Glutamatergic neuron (in vitro differentiated cells): ENCODE data around the gene CILP. TPM values are rescaled to one million over a fixed set of nuclear protein-coding genes. Genes with fewer than 3 reads are reported as not detected.

ENCODE experiments used
- DNase-seq: peaks from one replicate; pipeline ENCODE4 v3.0.0; 2022
- H3K27ac Mint-ChIP-seq: one replicate; pipeline ENCODE4 v1.8.0; 2020; ENCODE audit warnings: mild to moderate bottlenecking, mixed read lengths, inconsistent platforms; ENCODE audit not compliant: unreplicated experiment
- H3K27me3 Mint-ChIP-seq: one replicate; pipeline ENCODE4 v1.8.0; 2020; ENCODE audit warnings: mild to moderate bottlenecking, moderate library complexity, mixed read lengths, inconsistent platforms; ENCODE audit not compliant: unreplicated experiment
- H3K36me3 Mint-ChIP-seq: one replicate; pipeline ENCODE4 v1.8.0; 2020; ENCODE audit warnings: mild to moderate bottlenecking, mixed read lengths, inconsistent platforms; ENCODE audit not compliant: unreplicated experiment
- H3K4me1 Mint-ChIP-seq: one replicate; pipeline ENCODE4 v1.8.0; 2020; ENCODE audit warnings: mild to moderate bottlenecking, low read depth, mixed read lengths, inconsistent platforms; ENCODE audit not compliant: unreplicated experiment
- H3K4me3 Mint-ChIP-seq: one replicate; pipeline ENCODE4 v1.8.0; 2020; ENCODE audit warnings: mild to moderate bottlenecking, mixed read lengths, inconsistent platforms; ENCODE audit not compliant: unreplicated experiment
- H3K9me3 Mint-ChIP-seq: one replicate; pipeline ENCODE4 v1.8.0; 2020; ENCODE audit warnings: mild to moderate bottlenecking, moderate library complexity, mixed read lengths, inconsistent platforms; ENCODE audit not compliant: unreplicated experiment
- CTCF ChIP-seq: fragments of 200-600 bp; sonication (generic); IDR thresholded peaks from one replicate; pipeline ENCODE4 v1.5.0; 2021; ENCODE audit not compliant: partially characterized antibody, unreplicated experiment
- total RNA-seq: library from RNA; stranded (reverse); fragmentation: NEBNext Ultra II Directional; extraction: Animal tissue kit (Norgen Biotek cat#: 25700); gene quantifications from one replicate; pipeline ENCODE4 v1.2.1, GENCODE V29; 2021; ENCODE audit not compliant: unreplicated experiment

CILP gene
- total RNA-seq, 1 donor from 2014 or later = 0.12 TPM

GRCh38 chr15:65180167-65180566 lies 31.1 kb downstream of the CILP start:
- peaks cover 3% of the 10 kb centered on the region for H3K9me3 Mint-ChIP-seq
- H3K27ac Mint-ChIP-seq = no peak overlapping the region
- DNase-seq = no peak
- no peaks in the 10 kb centered on the region for H3K36me3 Mint-ChIP-seq
- H3K4me3 Mint-ChIP-seq = no peak overlapping the region
- H3K27me3 Mint-ChIP-seq = peaks cover 2% of the 10 kb centered on the region
- no peak for TF ChIP-seq CTCF
- H3K4me1 Mint-ChIP-seq = peaks cover 3% of the 10 kb centered on the region

GRCh38 chr15:65177901-65178300 lies 33.4 kb downstream of the CILP start:
- no peaks in the 10 kb centered on the region for H3K36me3 Mint-ChIP-seq

GRCh38 chr15:65176056-65176455 lies 35.2 kb downstream of the CILP start:
- H3K4me1 Mint-ChIP-seq = no peaks in the 10 kb centered on the region
- no peaks in the 10 kb centered on the region for H3K36me3 Mint-ChIP-seq
- no peak overlapping the region for H3K4me3 Mint-ChIP-seq
- no peaks in the 10 kb centered on the region for H3K9me3 Mint-ChIP-seq
- no peak for DNase-seq
- no peak for TF ChIP-seq CTCF
- H3K27ac Mint-ChIP-seq = no peak overlapping the region
- no peaks in the 10 kb centered on the region for H3K27me3 Mint-ChIP-seq

More at GRCh38 chr15:65177901-65178300, 33.4 kb downstream of the CILP start:
- DNase-seq = no peak
- Mint-ChIP-seq H3K4me1 (no peaks in the 10 kb centered on the region), H3K9me3 (no peaks in the 10 kb centered on the region), H3K27ac (no peak overlapping the region), H3K4me3 (no peak overlapping the region), H3K27me3 (no peaks in the 10 kb centered on the region)
- no peak for TF ChIP-seq CTCF

GRCh38 chr15:65175511-65175910 lies 35.8 kb downstream of the CILP start:
- Mint-ChIP-seq H3K36me3 (no peaks in the 10 kb centered on the region), H3K27me3 (no peaks in the 10 kb centered on the region), H3K4me1 (no peaks in the 10 kb centered on the region), H3K9me3 (no peaks in the 10 kb centered on the region), H3K27ac (no peak overlapping the region), H3K4me3 (no peak overlapping the region)
- no peak for TF ChIP-seq CTCF
- no peak for DNase-seq

- Mint-ChIP-seq H3K27me3 (no peaks in the 10 kb centered on the region), H3K36me3 (no peaks in the 10 kb centered on the region), H3K9me3 (no peaks in the 10 kb centered on the region), H3K27ac (no peak overlapping the region), H3K4me3 (no peak overlapping the region), H3K4me1 (no peaks in the 10 kb centered on the region)
- no peak for DNase-seq
- TF ChIP-seq CTCF = no peak
Measured at GRCh38 chr15:65174509-65174908, 36.8 kb downstream of the CILP start.
